HG02870 (cell line): ENCODE measurements around the gene NOMO2.
"Not testable (repeated sequence)": the region's sequence is repeated elsewhere in the genome, so short reads cannot be mapped to it uniquely, and the experiment has no call there.

Source experiments
- ATAC-seq: cut with Tn5 transposase; IDR thresholded peaks from one replicate; pipeline ENCODE4 v1.9.1; 2021; ENCODE audit warnings: mild to moderate bottlenecking, moderate library complexity; ENCODE audit not compliant: unreplicated experiment

NOMO2 gene

GRCh38 chr16:18521445-18522181 lies 40.3 kb downstream of the NOMO2 start:
- not testable (repeated sequence) for ATAC-seq

GRCh38 chr16:18518536-18519283 lies 43.2 kb downstream of the NOMO2 start:
- ATAC-seq: not testable (repeated sequence)

DNA sequence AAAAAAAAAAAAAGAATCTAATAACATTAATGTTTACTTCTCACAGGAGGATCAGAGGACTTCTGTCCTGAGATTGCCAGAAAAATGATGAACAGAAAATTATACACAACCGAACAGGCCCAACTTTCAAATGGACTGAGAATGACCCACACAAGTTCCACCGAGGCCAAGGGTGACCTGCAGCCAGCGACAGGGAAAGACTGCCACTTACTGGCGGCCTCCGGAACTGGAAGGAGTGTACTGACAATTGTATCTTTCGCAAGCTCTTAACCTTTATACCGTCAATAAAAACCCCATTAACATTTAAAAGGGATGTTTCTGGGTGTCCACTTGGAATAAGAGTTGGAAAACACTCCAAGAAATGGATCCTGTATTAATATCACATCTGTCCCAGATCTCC lies 63.5 kb downstream of the NOMO2 start:
- not testable (repeated sequence) for ATAC-seq

- not testable (repeated sequence) for ATAC-seq
These were observed 64.9 kb downstream of the NOMO2 start for GRCh38 chr16:18497032-18497431.

GRCh38 chr16:18492118-18492897 lies 69.6 kb downstream of the NOMO2 start:
- ATAC-seq: not testable (repeated sequence)

- not testable (repeated sequence) for ATAC-seq
These were observed 125.9 kb downstream of the NOMO2 start for GRCh38 chr16:18436025-18436424.

- ATAC-seq: not testable (repeated sequence)
These were observed 146.1 kb downstream of the NOMO2 start for GRCh38 chr16:18415827-18416226.

- not testable (repeated sequence) for ATAC-seq
These were observed 152.2 kb downstream of the NOMO2 start for GRCh38 chr16:18409532-18410293.

GRCh38 chr16:18401851-18402657 lies 159.8 kb downstream of the NOMO2 start:
- ATAC-seq: not testable (repeated sequence)

DNA sequence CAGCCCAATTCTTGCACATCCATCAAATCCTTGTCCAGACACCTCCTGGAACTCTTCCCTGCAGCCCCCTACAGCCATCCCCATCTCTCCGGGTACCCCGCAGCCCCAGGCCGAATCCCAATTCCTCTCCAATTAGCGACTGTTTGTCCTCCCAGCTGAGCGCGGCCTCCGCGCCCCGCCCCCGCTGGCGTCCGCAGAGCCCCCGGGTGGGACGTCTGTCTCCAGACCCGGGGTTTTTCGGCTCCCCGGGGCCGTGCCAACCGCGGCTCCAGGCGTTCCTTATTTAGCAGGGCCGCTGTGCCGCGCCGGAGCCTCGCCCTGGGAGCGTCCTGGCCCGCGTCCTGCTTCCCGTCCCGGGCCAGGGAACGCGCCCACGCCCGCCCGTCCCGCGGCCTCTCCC lies 160.7 kb downstream of the NOMO2 start:
- not testable (repeated sequence) for ATAC-seq

DNA sequence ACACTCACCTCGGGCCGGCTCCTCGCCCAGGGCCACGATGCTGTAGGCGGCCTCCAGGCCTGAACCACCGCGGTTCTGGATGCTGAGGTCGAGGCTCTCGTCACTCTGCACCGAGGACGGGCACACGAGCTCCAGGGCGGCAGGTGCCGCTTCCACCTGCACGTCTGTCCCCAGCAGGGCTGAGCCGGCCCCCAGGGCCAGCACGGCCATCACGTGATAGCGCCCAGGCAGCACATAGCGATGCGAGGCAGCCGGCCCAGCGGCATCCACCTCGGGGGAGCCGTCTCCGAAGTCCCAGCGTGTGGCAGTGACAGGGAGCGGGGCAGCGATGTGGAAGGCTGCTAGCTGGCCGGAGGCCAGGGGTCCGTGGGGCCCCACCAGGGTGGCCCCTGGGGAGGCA lies 167.5 kb downstream of the NOMO2 start:
- ATAC-seq: not testable (repeated sequence)

- not testable (repeated sequence) for ATAC-seq
These were observed 174.1 kb downstream of the NOMO2 start for GRCh38 chr16:18387767-18388166.

DNA sequence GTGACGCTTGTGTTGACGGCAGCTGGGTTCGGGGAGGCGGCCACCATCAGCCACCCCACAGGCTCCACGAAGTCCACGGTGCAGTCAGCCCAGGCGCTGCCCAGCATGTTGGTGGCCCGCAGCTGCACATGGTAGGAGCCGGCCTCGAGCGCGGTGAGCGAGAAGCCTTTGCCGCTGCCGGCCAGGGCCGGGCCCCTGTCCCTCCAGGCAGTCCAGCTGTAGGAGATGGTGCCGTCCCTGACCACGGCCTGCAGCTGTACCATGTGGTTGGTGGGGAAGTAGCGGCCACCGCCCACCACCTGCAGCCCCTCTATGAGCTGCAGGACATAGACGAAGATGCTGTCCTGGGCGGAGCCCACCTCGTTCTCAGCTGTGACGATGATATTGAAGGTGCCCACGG lies 175.4 kb downstream of the NOMO2 start:
- not testable (repeated sequence) for ATAC-seq

- ATAC-seq: not testable (repeated sequence)
These were observed 176.6 kb downstream of the NOMO2 start for GRCh38 chr16:18385285-18385684.

GRCh38 chr16:18384869-18385268 lies 177.0 kb downstream of the NOMO2 start:
- ATAC-seq: not testable (repeated sequence)

DNA sequence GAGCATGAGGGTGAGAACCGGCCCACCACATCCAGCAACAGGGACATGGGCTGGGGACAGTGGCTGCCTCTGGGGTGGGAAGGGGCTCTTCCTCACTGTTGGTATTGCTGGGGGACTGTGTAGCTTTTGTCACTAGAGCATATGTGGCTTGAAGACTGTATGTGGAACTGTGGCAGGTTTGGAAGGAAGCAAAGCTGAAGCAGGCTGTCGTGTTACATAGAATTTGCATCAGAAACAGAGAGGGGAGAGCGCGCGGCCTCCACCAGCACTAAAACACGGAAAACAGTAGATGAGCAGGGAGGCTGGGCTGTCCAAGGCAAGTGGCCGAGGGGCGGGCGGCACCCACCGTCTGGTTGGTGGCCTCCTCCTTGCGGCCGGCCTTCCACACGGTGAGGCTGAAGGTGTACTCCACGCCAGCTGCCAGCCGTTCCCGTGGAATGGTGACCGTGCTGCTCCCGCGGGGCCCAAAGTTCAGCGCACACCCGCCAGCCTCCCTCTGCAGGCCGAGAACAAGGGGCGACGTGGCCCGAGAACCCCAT lies 177.7 kb downstream of the NOMO2 start:
- not testable (repeated sequence) for ATAC-seq

GRCh38 chr16:18382696-18383095 lies 179.2 kb downstream of the NOMO2 start:
- not testable (repeated sequence) for ATAC-seq
